HEK293 (cell line): Measurements from ENCODE around the gene TFDP3.

Experiments
- CTCF ChIA-PET: fragments of 350-600 bp; formaldehyde crosslinking; extraction: SDS; loops from one replicate; lab custom pipeline; 2021; ENCODE audit warnings: antibody characterized with exemption; lab: Yijun Ruan, JAX
- POLR2A ChIA-PET: fragments of 300-600 bp; formaldehyde crosslinking; extraction: SDS; loops from one replicate; lab custom pipeline; 2020; ENCODE audit warnings: antibody characterized with exemption, inconsistent platforms; lab: Yijun Ruan, JAX
- H3K27ac ChIP-seq: fragments of 200-500 bp; sonication (Bioruptor generic); 2 replicates; pipeline ENCODE4 v1.5.1; 2014; ENCODE audit warnings: low read depth, low read length, control low read depth, inconsistent platforms; ENCODE audit errors: extremely low read depth
- H3K36me3 ChIP-seq, 2 experiments: fragments of 200-500 bp in 1 of 2; sonication (Bioruptor generic) in 1 of 2; 1 replicate in 1 of 2; 2 replicates in 1 of 2; pipeline ENCODE4 v1.5.1; 2014 to 2017; ENCODE audit warnings: inconsistent platforms in 2 of 2, low read length in 2 of 2; ENCODE audit not compliant: control insufficient read depth in 2 of 2, insufficient read depth in 1 of 2
- H3K4me1 ChIP-seq: fragments of 200-500 bp; sonication (Bioruptor generic); 2 replicates; pipeline ENCODE4 v1.5.1; 2014; ENCODE audit warnings: mild to moderate bottlenecking, low read length, inconsistent platforms; ENCODE audit not compliant: control insufficient read depth, insufficient read depth
- H3K4me3 ChIP-seq: 2 replicates; pipeline ENCODE4 v1.5.1; 2011; ENCODE audit warnings: low read depth, mild to moderate bottlenecking, control low read depth, low read length, moderate library complexity
- H3K9me3 ChIP-seq: fragments of 200-500 bp; sonication (Bioruptor generic); 2 replicates; pipeline ENCODE4 v1.5.1; 2014; ENCODE audit warnings: low read depth, low read length, inconsistent platforms; ENCODE audit not compliant: control insufficient read depth, insufficient read depth
- HIC1 ChIP-seq: fragments of 450-650 bp; formaldehyde crosslinking; IDR thresholded peaks from 2 replicates; pipeline ENCODE4 v1.5.1; 2016; ENCODE audit warnings: missing biosample characterization, missing genetic modification characterization
- MEIS1 ChIP-seq: sonication (generic); formaldehyde crosslinking; IDR thresholded peaks from 2 replicates; pipeline ENCODE4 v1.8.1; 2022; ENCODE audit warnings: missing genetic modification reagents, mild to moderate bottlenecking, borderline replicate concordance
- PRDM1 ChIP-seq: fragments of 450-650 bp; formaldehyde crosslinking; IDR thresholded peaks from 2 replicates; pipeline ENCODE4; 2016; ENCODE audit warnings: missing biosample characterization, missing genetic modification characterization
- SCRT2 ChIP-seq: fragments of 450-650 bp; formaldehyde crosslinking; IDR thresholded peaks from 2 replicates; pipeline ENCODE4 v1.5.1; 2016; ENCODE audit warnings: missing biosample characterization, missing genetic modification characterization
- TCF7L2 ChIP-seq: IDR thresholded peaks from 2 replicates; pipeline ENCODE4 v1.6.1; 2011; ENCODE audit warnings: low read depth, mild to moderate bottlenecking, inconsistent platforms, low read length, moderate library complexity, borderline replicate concordance
- ZBTB48 ChIP-seq: fragments of 450-650 bp; formaldehyde crosslinking; IDR thresholded peaks from 2 replicates; pipeline ENCODE4 v1.5.1; 2016; ENCODE audit warnings: missing biosample characterization, missing genetic modification characterization
- ZFP37 ChIP-seq: fragments of 450-650 bp; formaldehyde crosslinking; IDR thresholded peaks from 2 replicates; pipeline ENCODE4 v1.5.1; 2016; ENCODE audit warnings: missing biosample characterization, missing genetic modification characterization
- ZNF138 ChIP-seq: fragments of 450-650 bp; formaldehyde crosslinking; IDR thresholded peaks from 2 replicates; pipeline ENCODE4 v1.5.1; 2016; ENCODE audit warnings: missing biosample characterization, missing genetic modification characterization, borderline replicate concordance
- ZNF16 ChIP-seq: fragments of 450-650 bp; formaldehyde crosslinking; IDR thresholded peaks from 2 replicates; pipeline ENCODE4 v1.5.1; 2016; ENCODE audit warnings: low read depth, missing biosample characterization, missing genetic modification characterization
- ZNF311 ChIP-seq: fragments of 450-650 bp; formaldehyde crosslinking; IDR thresholded peaks from 2 replicates; pipeline ENCODE4 v1.5.1; 2017; ENCODE audit warnings: missing biosample characterization, missing genetic modification characterization, borderline replicate concordance
- ZNF341 ChIP-seq: fragments of 450-650 bp; formaldehyde crosslinking; IDR thresholded peaks from 2 replicates; pipeline ENCODE4; 2016; ENCODE audit warnings: low read depth, missing biosample characterization, missing genetic modification characterization
- ZNF391 ChIP-seq: fragments of 450-650 bp; formaldehyde crosslinking; IDR thresholded peaks from 2 replicates; pipeline ENCODE4 v1.5.1; 2016; ENCODE audit warnings: low read depth, missing biosample characterization, missing genetic modification characterization, borderline replicate concordance
- ZNF404 ChIP-seq: fragments of 450-650 bp; formaldehyde crosslinking; IDR thresholded peaks from 2 replicates; pipeline ENCODE4 v1.5.1; 2017; ENCODE audit warnings: missing biosample characterization, missing genetic modification characterization
- ZNF510 ChIP-seq: fragments of 450-650 bp; formaldehyde crosslinking; IDR thresholded peaks from 2 replicates; pipeline ENCODE4 v1.5.1; 2018; ENCODE audit warnings: mild to moderate bottlenecking, missing genetic modification characterization, missing biosample characterization; ENCODE audit not compliant: insufficient replicate concordance
- ZNF555 ChIP-seq: fragments of 450-650 bp; formaldehyde crosslinking; conservative IDR thresholded peaks from 2 replicates; pipeline ENCODE4 v1.5.1; 2017; ENCODE audit warnings: missing biosample characterization, mild to moderate bottlenecking, missing genetic modification characterization, inconsistent platforms
- ZNF701 ChIP-seq: fragments of 450-650 bp; formaldehyde crosslinking; IDR thresholded peaks from 2 replicates; pipeline ENCODE4 v1.5.1; 2016; ENCODE audit warnings: missing biosample characterization, missing genetic modification characterization
- ZNF707 ChIP-seq: fragments of 450-650 bp; formaldehyde crosslinking; IDR thresholded peaks from 2 replicates; pipeline ENCODE4 v1.5.1; 2016; ENCODE audit warnings: missing biosample characterization, missing genetic modification characterization
- ZSCAN4 ChIP-seq: fragments of 450-650 bp; formaldehyde crosslinking; IDR thresholded peaks from 2 replicates; pipeline ENCODE4 v1.5.1; 2017; ENCODE audit warnings: missing biosample characterization, missing genetic modification characterization
- TF ChIP-seq, protein P1 (sequence below): fragments of 450-650 bp; formaldehyde crosslinking; IDR thresholded peaks from 2 replicates; pipeline ENCODE4 v1.5.1; 2016; ENCODE audit warnings: missing biosample characterization, missing genetic modification characterization
- TF ChIP-seq, protein P2 (sequence below): fragments of 450-650 bp; formaldehyde crosslinking; IDR thresholded peaks from 2 replicates; pipeline ENCODE4 v1.5.1; 2016; ENCODE audit warnings: missing biosample characterization, missing genetic modification characterization

The TFDP3 gene

DNA sequence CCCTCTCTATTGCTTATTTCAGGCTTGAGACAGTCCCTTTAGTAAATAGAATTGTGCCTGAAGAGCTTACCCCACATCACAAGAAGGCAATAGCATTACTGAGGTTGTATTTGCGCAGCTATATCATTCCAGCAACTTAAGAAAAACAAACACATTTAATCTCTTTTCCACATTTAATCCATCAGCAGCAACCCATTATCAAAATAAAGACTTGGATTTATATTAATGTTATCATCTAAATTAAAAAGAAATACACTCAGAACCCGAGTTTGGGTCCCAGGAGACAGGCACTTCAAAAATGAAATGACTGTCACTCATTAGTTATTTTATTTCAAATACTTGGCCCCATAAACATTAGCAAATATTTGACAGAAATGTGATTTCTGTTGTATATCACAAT, 10.4 kb downstream of the TFDP3 start (continued):
- TF ChIP-seq MEIS1 (CRISPR knock-in tag) (no peak), TCF7L2 (no peak)
- TF ChIP-seq, protein P1, sequence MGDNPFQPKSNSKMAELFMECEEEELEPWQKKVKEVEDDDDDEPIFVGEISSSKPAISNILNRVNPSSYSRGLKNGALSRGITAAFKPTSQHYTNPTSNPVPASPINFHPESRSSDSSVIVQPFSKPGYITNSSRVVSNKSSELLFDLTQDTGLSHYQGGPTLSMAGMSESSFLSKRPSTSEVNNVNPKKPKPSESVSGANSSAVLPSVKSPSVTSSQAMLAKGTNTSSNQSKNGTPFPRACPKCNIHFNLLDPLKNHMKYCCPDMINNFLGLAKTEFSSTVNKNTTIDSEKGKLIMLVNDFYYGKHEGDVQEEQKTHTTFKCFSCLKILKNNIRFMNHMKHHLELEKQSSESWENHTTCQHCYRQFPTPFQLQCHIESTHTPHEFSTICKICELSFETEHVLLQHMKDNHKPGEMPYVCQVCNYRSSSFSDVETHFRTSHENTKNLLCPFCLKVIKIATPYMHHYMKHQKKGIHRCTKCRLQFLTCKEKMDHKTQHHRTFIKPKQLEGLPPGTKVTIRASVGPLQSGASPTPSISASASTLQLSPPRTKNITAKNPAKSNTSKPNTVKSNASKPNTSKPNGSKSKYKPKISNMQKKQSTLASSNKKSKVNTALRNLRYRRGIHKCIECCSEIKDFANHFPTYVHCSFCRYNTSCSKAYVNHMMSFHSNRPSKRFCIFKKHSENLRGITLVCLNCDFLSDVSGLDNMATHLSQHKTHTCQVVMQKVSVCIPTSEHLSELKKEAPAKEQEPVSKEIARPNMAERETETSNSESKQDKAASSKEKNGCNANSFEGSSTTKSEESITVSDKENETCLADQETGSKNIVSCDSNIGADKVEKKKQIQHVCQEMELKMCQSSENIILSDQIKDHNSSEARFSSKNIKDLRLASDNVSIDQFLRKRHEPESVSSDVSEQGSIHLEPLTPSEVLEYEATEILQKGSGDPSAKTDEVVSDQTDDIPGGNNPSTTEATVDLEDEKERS (tag by site-specific recombination) = no peak

GRCh38 chrX:133191739-133192039, 26.5 kb downstream of the TFDP3 start:
- H3K4me1 ChIP-seq = no peaks in the 10 kb centered on the region
- POLR2A ChIA-PET = no interaction called here
- TF ChIP-seq ZFP37 (tag by site-specific recombination) (no peak), HIC1 (tag by site-specific recombination) (no peak), ZNF138 (tag by site-specific recombination) (no peak), ZBTB48 (no peak), ZNF707 (tag by site-specific recombination) (no peak), PRDM1 (no peak), ZNF555 (tag by site-specific recombination) (no peak), SCRT2 (no peak), ZNF701 (tag by site-specific recombination) (no peak), ZNF510 (tag by site-specific recombination) (no peak), ZNF391 (tag by site-specific recombination) (no peak), ZNF311 (tag by site-specific recombination) (no peak), ZNF16 (tag by site-specific recombination) (no peak), ZSCAN4 (tag by site-specific recombination) (no peak), ZNF404 (tag by site-specific recombination) (no peak), ZNF341 (tag by site-specific recombination) (no peak)
- TF ChIP-seq, protein P2, sequence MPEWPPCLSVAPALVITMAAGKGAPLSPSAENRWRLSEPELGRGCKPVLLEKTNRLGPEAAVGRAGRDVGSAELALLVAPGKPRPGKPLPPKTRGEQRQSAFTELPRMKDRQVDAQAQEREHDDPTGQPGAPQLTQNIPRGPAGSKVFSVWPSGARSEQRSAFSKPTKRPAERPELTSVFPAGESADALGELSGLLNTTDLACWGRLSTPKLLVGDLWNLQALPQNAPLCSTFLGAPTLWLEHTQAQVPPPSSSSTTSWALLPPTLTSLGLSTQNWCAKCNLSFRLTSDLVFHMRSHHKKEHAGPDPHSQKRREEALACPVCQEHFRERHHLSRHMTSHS = no peak
- TF ChIP-seq, all 188 proteins: peak for 0
- H3K9me3 ChIP-seq = no peaks in the 10 kb centered on the region
- CTCF ChIA-PET = interaction anchor here (0.6 kb wide), 1 partner anchor 1099 kb away, joined by 3 read pairs; no protein-coding TSS in a partner anchor
- no peak overlapping the region for H3K27ac ChIP-seq
- H3K36me3 ChIP-seq = no peaks in the 10 kb centered on the region
- no peak overlapping the region for H3K4me3 ChIP-seq
